SK-N-MC (cell line): ENCODE results near the gene PDSS2.

Source experiments
- DNase-seq: peaks from one replicate; pipeline ENCODE4 v3.0.0-alpha.2; 2011; ENCODE audit warnings: low read depth, low spot score
- H3K27ac ChIP-seq: fragments of 200-600 bp; sonication (generic); 2 replicates; pipeline ENCODE4 v1.5.1; 2016; ENCODE audit warnings: mixed run types
- H3K36me3 ChIP-seq: fragments of 200-600 bp; sonication (generic); 2 replicates; pipeline ENCODE4 v1.6.1; 2017; ENCODE audit warnings: antibody characterized with exemption, low read length, mixed read lengths; ENCODE audit not compliant: insufficient read depth
- H3K4me3 ChIP-seq: fragments of 200-600 bp; sonication (generic); 2 replicates; pipeline ENCODE4 v1.5.1; 2016
- H3K9ac ChIP-seq: fragments of 200-600 bp; sonication (generic); 2 replicates; pipeline ENCODE4 v1.8.0; 2017; ENCODE audit warnings: mixed run types, mixed read lengths; ENCODE audit not compliant: insufficient read length
- H3K9me3 ChIP-seq: fragments of 200-600 bp; sonication (generic); 2 replicates; pipeline ENCODE4 v1.6.1; 2017; ENCODE audit warnings: low read depth, mild to moderate bottlenecking, antibody characterized with exemption, low read length, moderate library complexity, mixed read lengths
- EZH2 ChIP-seq: fragments of 200-600 bp; sonication (generic); IDR thresholded peaks from one replicate; pipeline ENCODE4 v1.6.1; 2017; ENCODE audit warnings: antibody characterized with exemption
- FOXP2 ChIP-seq: optimal IDR thresholded peaks from 2 replicates; pipeline ENCODE3; 2011; ENCODE audit warnings: mild to moderate bottlenecking, moderate library complexity; ENCODE audit not compliant: insufficient read depth; ENCODE audit errors: extremely low read length, control extremely low read depth
- POLR2AphosphoS5 ChIP-seq: IDR thresholded peaks from 2 replicates; pipeline ENCODE4 v1.6.1; 2012; ENCODE audit warnings: mild to moderate bottlenecking, low read depth, low read length, borderline replicate concordance

PDSS2 gene

DNA sequence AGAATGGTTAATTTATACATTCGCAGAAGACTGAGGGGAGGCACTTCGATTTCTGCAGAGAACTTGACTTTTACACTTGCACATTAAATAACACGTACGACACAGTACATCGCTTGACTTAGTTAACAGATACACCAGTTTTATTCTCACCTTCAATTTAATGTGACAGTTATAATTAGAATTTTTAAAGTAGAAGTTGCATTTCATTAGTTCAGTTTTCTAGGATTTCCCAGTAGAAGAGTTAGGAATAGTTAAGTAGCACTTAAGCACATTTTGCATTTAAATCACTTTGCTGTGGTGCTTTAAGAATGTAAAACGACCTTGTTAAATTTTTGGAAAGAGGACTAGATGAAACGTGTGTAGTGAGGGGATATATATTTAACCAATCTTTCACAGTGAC lies 342.4 kb downstream of the PDSS2 start:
- peak overlapping the region; percentile 14 for H3K9ac ChIP-seq
- H3K9me3 ChIP-seq: no peaks in the 10 kb centered on the region
- H3K4me3 ChIP-seq: peak overlapping the region; percentile 93
- peak overlapping the region; percentile 91 for H3K27ac ChIP-seq
- no peaks in the 10 kb centered on the region for H3K36me3 ChIP-seq
- no peak for TF ChIP-seq FOXP2
- no peak for TF ChIP-seq EZH2
- TF ChIP-seq POLR2AphosphoS5: no peak
- DNase-seq: no peak

DNA sequence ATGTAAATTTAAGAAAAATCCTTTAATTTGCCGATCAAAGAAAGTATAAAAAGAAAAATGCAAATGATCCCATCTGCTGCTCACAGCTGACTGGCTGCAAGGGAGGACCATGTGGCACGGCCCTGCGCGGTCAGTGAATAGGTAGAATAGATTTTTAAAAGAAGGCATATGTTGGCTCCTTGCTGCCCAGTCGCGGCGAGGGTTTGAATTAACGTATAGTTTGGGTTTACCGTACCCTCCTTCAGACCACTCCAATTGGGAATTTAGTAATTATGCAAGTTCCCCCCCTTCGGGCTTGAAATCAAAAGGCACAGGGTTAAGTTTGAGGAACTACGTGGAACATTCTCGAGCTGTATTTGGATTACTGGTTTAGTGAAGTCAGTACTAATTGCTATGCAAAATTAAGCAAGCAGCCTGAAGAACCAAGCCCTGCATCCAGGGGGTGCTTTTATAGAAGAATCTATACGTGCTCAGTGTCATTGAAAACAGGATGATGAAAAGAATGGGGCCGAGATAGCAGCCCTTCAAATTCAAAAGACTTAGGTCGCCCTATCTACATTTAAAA lies 343.0 kb downstream of the PDSS2 start:
- Histone ChIP-seq H3K9me3 (no peaks in the 10 kb centered on the region), H3K36me3 (no peaks in the 10 kb centered on the region), H3K4me3 (peak overlapping the region; percentile 93), H3K27ac (peak overlapping the region; percentile 91), H3K9ac (peak overlapping the region; percentile 84)
- TF ChIP-seq EZH2: no peak
- no peak for TF ChIP-seq FOXP2
- no peak for TF ChIP-seq POLR2AphosphoS5
- peak; percentile 62 for DNase-seq

DNA sequence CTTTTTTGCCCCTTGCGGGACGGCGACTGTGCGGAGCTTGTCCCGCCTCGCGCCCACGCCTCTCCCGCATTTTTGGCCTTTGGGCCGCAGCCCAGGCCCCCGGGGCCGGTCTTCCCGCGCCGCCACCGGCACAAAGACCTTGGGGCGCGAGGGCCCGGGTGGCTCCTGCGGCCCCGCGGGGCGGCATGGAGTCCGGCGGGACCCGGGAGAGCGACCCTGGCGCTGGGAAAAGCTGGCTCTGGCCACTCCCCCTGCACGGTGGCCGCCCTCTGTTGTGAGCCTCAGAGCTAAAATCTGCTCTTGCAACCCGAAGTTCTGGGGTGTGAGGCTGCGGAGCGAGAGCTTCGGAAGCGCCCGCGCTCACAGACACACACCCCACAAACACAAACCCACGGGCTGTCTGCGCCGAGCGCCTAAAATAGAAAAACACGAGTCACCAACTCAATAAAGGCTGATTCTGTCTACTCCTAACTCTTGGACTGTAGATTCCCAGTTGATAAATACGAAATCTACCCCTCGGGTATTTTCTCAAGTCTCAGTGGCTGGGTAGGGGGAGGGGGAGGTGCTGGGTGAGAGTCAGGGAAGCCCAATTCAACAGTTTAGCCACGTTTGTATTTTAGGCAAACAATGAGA lies 343.6 kb downstream of the PDSS2 start:
- Histone ChIP-seq H3K27ac (peak overlapping the region; percentile 91), H3K9me3 (no peaks in the 10 kb centered on the region), H3K4me3 (peak overlapping the region; percentile 93), H3K36me3 (no peaks in the 10 kb centered on the region), H3K9ac (peak overlapping the region; percentile 84)
- no peak for DNase-seq
- TF ChIP-seq FOXP2 (no peak), POLR2AphosphoS5 (peak; percentile 73)

DNA sequence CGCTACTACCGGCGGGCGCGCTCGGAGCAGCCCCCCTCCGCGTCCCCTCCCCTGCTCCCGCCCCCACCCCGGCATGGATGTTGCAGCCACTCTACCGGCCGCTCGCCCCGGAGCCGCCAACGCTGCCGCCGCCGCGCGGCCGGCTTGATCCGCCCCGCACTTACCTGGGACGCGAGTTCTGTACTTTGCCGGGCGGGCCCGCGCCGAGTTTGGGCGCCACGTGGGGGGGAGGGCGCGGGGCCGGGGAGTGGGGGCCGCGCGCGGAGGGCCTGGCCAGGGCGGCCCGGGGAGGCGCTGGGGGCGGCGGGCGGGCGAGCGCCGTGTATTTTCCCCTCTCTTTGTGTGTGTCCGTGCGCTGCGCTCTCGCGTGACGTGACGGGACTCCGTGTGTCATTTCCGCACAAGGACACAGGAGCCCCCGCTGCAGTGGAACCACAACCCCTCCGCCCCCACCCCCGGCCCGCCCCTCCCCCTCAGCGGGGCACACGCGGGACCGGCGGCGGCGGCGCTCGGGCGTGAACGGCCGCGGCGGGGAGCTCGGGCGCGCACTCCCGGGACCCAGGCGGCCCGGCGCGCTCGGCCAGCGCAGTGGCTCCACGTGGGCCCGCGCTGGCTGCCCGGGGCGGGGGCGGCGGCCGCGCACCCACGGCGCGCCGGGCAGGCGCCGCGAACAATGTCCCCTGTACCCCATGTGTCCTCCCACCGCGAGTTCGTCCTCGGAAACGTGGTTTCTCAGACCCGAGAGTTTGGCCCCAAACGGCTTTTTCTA lies 344.3 kb downstream of the PDSS2 start, which contains the start of gene BEND3:
Gene BEND3 (minus strand): TSS at position 590 of the 769 bp plus-strand sequence. CDS start 16,230 bp downstream, outside the sequence.
- Histone ChIP-seq H3K9me3 (no peaks in the 10 kb centered on the region), H3K4me3 (peak within 1 kb of the TSS; percentile 93), H3K36me3 (no peaks in the 10 kb centered on the region), H3K9ac (peak within 1 kb of the TSS; percentile 84), H3K27ac (peak within 1 kb of the TSS; percentile 91)
- DNase-seq: no peak
- TF ChIP-seq EZH2 (no peak), POLR2AphosphoS5 (no peak), FOXP2 (no peak)

DNA sequence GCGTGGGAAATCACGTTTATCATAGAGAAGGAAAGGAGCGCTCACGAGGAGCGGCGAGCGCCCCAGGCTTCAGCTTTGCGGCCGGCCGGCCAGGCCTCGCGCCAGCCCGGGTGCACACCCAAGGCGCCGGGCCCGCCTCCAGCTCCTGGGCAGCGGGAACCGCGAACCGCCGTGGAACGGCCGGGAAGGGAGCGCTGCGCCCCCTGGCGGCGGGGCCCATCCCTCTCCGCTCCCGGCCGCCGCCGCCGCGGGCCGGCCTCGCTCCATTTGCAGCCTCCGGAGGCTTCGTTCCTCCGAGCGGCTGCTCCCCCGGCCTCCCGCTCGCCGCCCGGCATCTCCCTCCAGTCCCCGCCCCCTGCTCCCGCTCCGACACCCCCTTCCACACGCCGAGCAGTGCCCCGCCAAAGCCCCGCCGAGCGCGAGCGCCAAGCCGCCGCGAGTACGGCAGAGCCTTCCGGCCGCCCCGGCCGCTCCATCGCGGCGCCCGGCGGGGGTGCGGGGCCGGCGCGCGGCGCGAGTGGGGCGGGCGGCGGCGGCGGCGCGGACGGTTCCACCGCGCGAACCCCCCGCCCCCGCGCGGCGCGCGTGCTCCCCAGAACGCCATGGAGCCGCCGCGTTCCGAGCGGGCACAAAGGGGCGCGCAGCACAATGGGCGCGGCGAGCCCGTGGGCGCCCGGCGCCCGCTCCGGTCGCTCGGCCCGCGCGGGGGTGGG lies 345.0 kb downstream of the PDSS2 start:
- H3K27ac ChIP-seq: peak overlapping the region; percentile 48
- DNase-seq: no peak

DNA sequence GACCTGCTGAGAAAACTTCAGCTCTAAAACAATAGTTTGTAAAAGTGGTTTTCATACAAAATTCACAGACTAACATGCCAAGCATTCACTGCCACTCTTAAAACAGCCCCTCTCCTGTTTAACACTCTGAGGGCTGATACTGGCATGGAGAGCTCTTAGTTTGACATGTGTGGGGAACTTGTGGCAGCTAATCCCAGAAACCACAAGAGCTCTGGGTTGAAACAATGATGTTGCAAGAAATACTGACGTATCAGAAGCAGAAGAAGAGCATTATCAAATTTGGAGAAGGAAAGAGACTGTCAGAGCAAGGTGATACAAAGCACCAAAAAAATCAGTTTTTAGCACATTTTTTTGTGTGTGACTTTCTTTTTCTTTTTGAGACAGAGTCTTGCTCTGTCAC lies 349.2 kb downstream of the PDSS2 start:
- DNase-seq: no peak
- Histone ChIP-seq H3K9me3 (no peaks in the 10 kb centered on the region), H3K27ac (peak overlapping the region; percentile 36; the same call in 1 of the 2 replicates), H3K9ac (no peak overlapping the region), H3K4me3 (no peak overlapping the region), H3K36me3 (no peaks in the 10 kb centered on the region)
- TF ChIP-seq EZH2 (no peak), POLR2AphosphoS5 (no peak)

More for the DNA sequence above, 345.0 kb downstream of the PDSS2 start:
- TF ChIP-seq POLR2AphosphoS5 (peak; percentile 24; the same call in 1 of the 2 replicates), EZH2 (no peak), FOXP2 (no peak)
- H3K4me3 ChIP-seq: peak overlapping the region; percentile 84
- H3K9ac ChIP-seq: peak overlapping the region; percentile 82
- no peaks in the 10 kb centered on the region for H3K9me3 ChIP-seq
- H3K36me3 ChIP-seq: no peaks in the 10 kb centered on the region

DNA sequence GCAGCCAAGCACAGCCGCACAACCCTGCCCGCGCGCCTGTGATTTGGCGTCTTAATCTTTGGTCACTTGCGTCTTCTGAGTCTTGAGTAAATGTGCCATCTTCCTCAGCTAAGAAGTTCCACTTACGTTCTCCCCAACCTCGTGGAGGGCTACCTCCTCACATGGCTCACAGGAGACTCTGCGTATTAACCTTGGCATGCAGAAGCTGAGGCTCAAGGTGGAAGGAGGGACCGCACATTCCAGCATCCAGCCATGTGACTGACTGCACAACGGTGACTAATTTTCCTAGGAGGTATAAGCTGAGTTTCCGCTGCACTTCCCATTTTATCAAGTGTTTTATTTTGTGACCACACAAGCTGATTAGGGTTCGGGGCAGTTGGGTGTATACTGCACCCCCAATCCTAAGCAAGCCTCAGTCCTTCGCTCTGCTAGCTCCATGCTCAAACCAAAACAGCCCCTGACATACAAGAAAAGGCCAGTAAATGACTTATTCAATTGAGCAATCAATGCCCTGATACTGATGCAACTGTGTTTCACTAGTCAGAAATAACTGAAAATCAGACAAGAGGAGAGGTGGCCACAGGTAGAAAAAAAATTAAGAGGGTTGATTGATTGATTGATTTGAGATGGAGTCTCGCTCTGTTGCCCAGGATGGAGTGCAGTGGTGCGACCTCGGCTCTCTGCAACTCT lies 351.0 kb downstream of the PDSS2 start:
- no peak overlapping the region for H3K9ac ChIP-seq
- no peaks in the 10 kb centered on the region for H3K9me3 ChIP-seq
- H3K27ac ChIP-seq: no peak overlapping the region
- TF ChIP-seq POLR2AphosphoS5 (no peak), EZH2 (no peak), FOXP2 (no peak)
- no peak for DNase-seq
- no peak overlapping the region for H3K4me3 ChIP-seq
- no peaks in the 10 kb centered on the region for H3K36me3 ChIP-seq

DNA sequence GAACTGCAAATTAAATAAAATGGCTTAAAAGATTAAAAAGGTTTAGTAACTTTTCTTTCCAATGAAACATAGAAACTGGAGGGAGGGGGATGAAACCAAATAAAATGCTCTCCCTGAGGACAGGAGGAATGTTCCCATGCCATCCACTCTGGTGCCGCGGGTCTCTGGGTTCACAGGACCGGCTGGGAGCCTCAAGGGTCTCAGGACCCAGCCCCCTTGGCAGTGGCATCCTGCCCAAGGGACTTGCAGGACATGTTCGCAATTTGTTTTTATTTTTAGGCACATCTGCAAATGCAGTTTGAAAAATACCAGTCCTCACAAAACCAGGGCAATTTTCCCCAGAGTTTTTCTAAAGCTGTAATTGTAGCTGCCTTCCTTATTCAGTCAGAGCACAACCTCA lies 351.6 kb downstream of the PDSS2 start:
- Histone ChIP-seq H3K4me3 (no peak overlapping the region), H3K9ac (no peak overlapping the region), H3K36me3 (no peaks in the 10 kb centered on the region), H3K27ac (no peak overlapping the region), H3K9me3 (no peaks in the 10 kb centered on the region)
- TF ChIP-seq EZH2 (no peak), POLR2AphosphoS5 (no peak), FOXP2 (no peak)
- no peak for DNase-seq
